K562 (cell line): ENCODE results near the gene CD82. TPM values are rescaled to one million over a fixed set of nuclear protein-coding genes. Genes with fewer than 3 reads are reported as not detected.

ENCODE experiments used
- ATAC-seq: fragments of 200-7000 bp; cut with Tn5 transposase; 3 replicates; pipeline ENCODE4 v1.9.1; 2020; ENCODE audit warnings: moderate library complexity
- BruUV-seq: library from RNA; stranded (reverse); fragments of 400-500 nt; replicated peaks from 2 replicates; lab custom pipeline; 2021; lab: Mats Ljungman, UMichigan
- CTCF ChIA-PET: fragments of 300-600 bp; formaldehyde crosslinking; extraction: SDS; loops from one replicate; lab custom pipeline; 2021; ENCODE audit warnings: low intra/inter-chr PET ratio; lab: Yijun Ruan, JAX
- POLR2A ChIA-PET: fragments of 300-600, 350-650 bp; sonication (Branson Sonifier 250); formaldehyde crosslinking; extraction: SDS; loops from one replicate; lab custom pipeline; 2021; ENCODE audit warnings: antibody characterized with exemption, inconsistent platforms; lab: Yijun Ruan, JAX
- DNase-seq, 4 experiments: peaks; one replicate each; pipeline versions ENCODE4 v3.0.0 to v3.0.0-alpha.2; 2011 to 2018; ENCODE audit warnings: low spot score in 3 of 4, mixed read lengths in 3 of 4; ENCODE audit errors: extremely low read depth in 1 of 4
- FAIRE-seq: peaks from 2 replicates; lab custom pipeline; 2011; peaks lifted over from hg19 to GRCh38; lab: Jason Lieb, UNC
- H2AFZ ChIP-seq: 2 replicates; pipeline ENCODE4 v1.6.0; 2011; ENCODE audit warnings: low read depth, low read length, control low read depth, inconsistent platforms
- H3K27ac ChIP-seq: fragments of 200-600 bp; 3 replicates; pipeline ENCODE4 v1.8.0; 2011; ENCODE audit warnings: low read depth, mild to moderate bottlenecking, control low read depth, inconsistent platforms, low read length, moderate library complexity, mixed read lengths; ENCODE audit errors: extremely low read depth
- H3K27me3 ChIP-seq, 2 experiments: fragments of 300-600 bp in 1 of 2; 2 replicates in 1 of 2; 3 replicates in 1 of 2; pipeline versions ENCODE4 v1.6.0 to v1.8.0; 2011; ENCODE audit warnings: inconsistent platforms in 2 of 2, low read length in 2 of 2, mild to moderate bottlenecking in 1 of 2, mixed read lengths in 1 of 2, moderate library complexity in 1 of 2; ENCODE audit not compliant: control insufficient read depth in 2 of 2, insufficient read depth in 2 of 2
- H3K36me3 ChIP-seq: fragments of 300-600 bp; 3 replicates; pipeline ENCODE4 v1.8.0; 2011; ENCODE audit warnings: mild to moderate bottlenecking, low read length, inconsistent platforms; ENCODE audit not compliant: control insufficient read depth, insufficient read depth
- H3K4me1 ChIP-seq, 2 experiments: fragments of 200-600 bp in 1 of 2; replicated peaks in 1 of 2; 2 replicates in 1 of 2; 3 replicates in 1 of 2; pipeline versions ENCODE4 v1.5.1 to v1.8.0; 2011; ENCODE audit warnings: inconsistent platforms in 2 of 2, low read length in 2 of 2, mild to moderate bottlenecking in 1 of 2, mixed read lengths in 1 of 2, moderate library complexity in 1 of 2; ENCODE audit not compliant: control insufficient read depth in 2 of 2, insufficient read depth in 2 of 2
- H3K4me2 ChIP-seq: 2 replicates; pipeline ENCODE4 v1.6.1; 2011; ENCODE audit warnings: low read length, control low read depth, inconsistent platforms, mixed read lengths; ENCODE audit not compliant: insufficient read depth
- H3K4me3 ChIP-seq: fragments of 200-600 bp; sonication (generic), shearing (Covaris generic); 2 replicates; pipeline ENCODE4 v1.5.1; 2016; ENCODE audit warnings: control low read depth, inconsistent platforms
- H3K79me2 ChIP-seq: fragments of 200-600 bp; 3 replicates; pipeline ENCODE4 v1.8.0; 2011; ENCODE audit warnings: low read length, inconsistent platforms; ENCODE audit not compliant: control insufficient read depth, insufficient read depth
- H3K9ac ChIP-seq, 2 experiments: 2 replicates each; pipeline versions ENCODE4 v1.6.0 to v1.6.1; 2011; ENCODE audit warnings: low read depth in 2 of 2, low read length in 2 of 2, control low read depth in 1 of 2, inconsistent platforms in 1 of 2, mild to moderate bottlenecking in 1 of 2, mixed read lengths in 1 of 2; ENCODE audit not compliant: insufficient read depth in 1 of 2
- H3K9me1 ChIP-seq: one replicate; pipeline ENCODE4 v1.6.0; 2011; ENCODE audit warnings: inconsistent platforms, mild to moderate bottlenecking, low read length, moderate library complexity; ENCODE audit not compliant: control insufficient read depth, insufficient read depth
- H3K9me3 ChIP-seq: replicated peaks from 2 replicates; pipeline ENCODE4 v1.5.1; 2011; ENCODE audit warnings: low read depth, low read length, inconsistent platforms; ENCODE audit not compliant: control insufficient read depth, insufficient read depth
- H4K20me1 ChIP-seq: replicated peaks from 2 replicates; pipeline ENCODE4 v1.6.1; 2011; ENCODE audit warnings: low read length, inconsistent platforms, mixed read lengths; ENCODE audit not compliant: control insufficient read depth, insufficient read depth
- CREB5 ChIP-seq: fragments of 250-450 bp; sonication (Bioruptor Pico); IDR thresholded peaks from 2 replicates; pipeline ENCODE4 v1.5.0; 2020; ENCODE audit warnings: mild to moderate bottlenecking
- ERF ChIP-seq: fragments of 450-650 bp; formaldehyde crosslinking; IDR thresholded peaks from 2 replicates; pipeline ENCODE4 v1.4.0; 2020; ENCODE audit warnings: mild to moderate bottlenecking, mixed read lengths
- FOSL1 ChIP-seq: fragments of 200-800 bp; sonication (Bioruptor generic); conservative IDR thresholded peaks from 2 replicates; pipeline ENCODE4 v1.6.1; 2016; ENCODE audit warnings: missing genetic modification characterization, missing compliant biosample characterization
- FOXP4 ChIP-seq: sonication (generic); formaldehyde crosslinking; IDR thresholded peaks from 2 replicates; pipeline ENCODE4 v1.8.0; 2022; ENCODE audit warnings: mild to moderate bottlenecking, missing genetic modification reagents, borderline replicate concordance
- IRF1 ChIP-seq: sonication (generic); formaldehyde crosslinking; IDR thresholded peaks from 2 replicates; pipeline ENCODE4 v1.8.0; 2022; ENCODE audit warnings: missing genetic modification reagents, mild to moderate bottlenecking, borderline replicate concordance
- KDM2B ChIP-seq: fragments of 250-450 bp; sonication (Bioruptor Pico); IDR thresholded peaks from 2 replicates; pipeline ENCODE4 v1.8.0; 2021; ENCODE audit warnings: mild to moderate bottlenecking, moderate library complexity
- KLF1 ChIP-seq: fragments of 450-650 bp; IDR thresholded peaks from 2 replicates; pipeline ENCODE4 v1.6.1; 2016; ENCODE audit warnings: missing genetic modification characterization, missing compliant biosample characterization
- NR1H2 ChIP-seq: sonication (generic); formaldehyde crosslinking; IDR thresholded peaks from 2 replicates; pipeline ENCODE4 v1.4.0; 2020; ENCODE audit warnings: mild to moderate bottlenecking, missing genetic modification reagents
- SNAPC5 ChIP-seq: fragments of 250-450 bp; sonication (Bioruptor Pico); IDR thresholded peaks from 2 replicates; pipeline ENCODE4 v1.8.0; 2021; ENCODE audit warnings: moderate library complexity, mild to moderate bottlenecking, inconsistent platforms
- TAF1 ChIP-seq: IDR thresholded peaks from 2 replicates; pipeline ENCODE4 v1.6.1; 2011; ENCODE audit warnings: mild to moderate bottlenecking, low read length, moderate library complexity; ENCODE audit not compliant: insufficient read depth, control insufficient read depth, severe bottlenecking; ENCODE audit errors: extremely low read depth
- TAL1 ChIP-seq: fragments of 450-650 bp; IDR thresholded peaks from 2 replicates; pipeline ENCODE4 v1.6.1; 2016; ENCODE audit warnings: mild to moderate bottlenecking
- UBTF ChIP-seq, 2 experiments: IDR thresholded peaks; 2 replicates each; pipeline ENCODE4 v1.6.1; 2012; ENCODE audit warnings: improper control_type of control experiment in 2 of 2, low read depth in 2 of 2, low read length in 2 of 2, borderline replicate concordance in 1 of 2
- ZFX ChIP-seq: sonication (generic); formaldehyde crosslinking; IDR thresholded peaks from 2 replicates; pipeline ENCODE4 v1.8.0; 2022; ENCODE audit warnings: mild to moderate bottlenecking, missing genetic modification reagents, moderate library complexity
- ZNF217 ChIP-seq: sonication (generic); formaldehyde crosslinking; IDR thresholded peaks from 2 replicates; pipeline ENCODE4 v1.8.0; 2022; ENCODE audit warnings: mild to moderate bottlenecking, missing genetic modification reagents
- ZNF263 ChIP-seq: sonication (generic); formaldehyde crosslinking; IDR thresholded peaks from 2 replicates; pipeline ENCODE4 v1.8.0; 2022; ENCODE audit warnings: mild to moderate bottlenecking, missing genetic modification reagents, borderline replicate concordance
- WGBS: fragments of 100-300 bp; shearing (Covaris generic); methylation state at CpG from one replicate; pipeline ENCODE4 v1.1.6; 2016; ENCODE audit warnings: low coverage, mixed read lengths; ENCODE audit not compliant: insufficient coverage; ENCODE audit errors: missing lambda C conversion rate; 5-methylcytosine and 5-hydroxymethylcytosine counted together
- in situ Hi-C: fragments of 300-500 bp; cut with MboI; formaldehyde crosslinking; loops from 4 replicates; pipeline ENCODE4 v1.15.0; 2018; ENCODE audit warnings: inconsistent platforms, mixed read lengths
- intact Hi-C: fragments of 100-400 bp; cut with micrococcal nuclease; formaldehyde crosslinking; loops from 2 replicates; pipeline ENCODE4 v1.14.2; 2022
- polyA plus RNA-seq, 8 experiments: library from polyadenylated mRNA; depleted of rRNA in 4 of 8; stranded (reverse) in 5 of 8; unstranded in 3 of 8; fragments of >200 nt; fragmentation: Nextera tagmentation in 2 of 8; fragmentation: Illumina TruSeq in 1 of 8; extraction: Ambion mirVana in 2 of 8; extraction: Trizol in 1 of 8; gene quantifications; 2 replicates each; pipeline versions ENCODE4 v1.2.1 to v1.2.3, GENCODE V29; 2011 to 2014; ENCODE audit warnings: inconsistent platforms in 1 of 8, missing spikeins in 1 of 8
- total RNA-seq, 7 experiments: library from RNA; depleted of rRNA in 6 of 7; stranded (reverse); fragments of >200 nt in 6 of 7; fragmentation: Illumina TruSeq in 2 of 7; extraction: Trizol in 2 of 7; gene quantifications; 2 replicates each; pipeline versions ENCODE4 v1.2.1 to v1.2.3, GENCODE V29; 2011 to 2021; ENCODE audit warnings: low replicate concordance in 1 of 7

The CD82 gene
- total and polyA plus RNA-seq, 9 of the 15 experiments (the other 6 are each of a cell fraction or from before 2014, with no cell fraction given), result 0.27 to 9.4 (median 3.0) TPM

- H3K4me1 ChIP-seq, result peaks cover 57 to 59% of the 10 kb centered on the region in 2 experiments
- FAIRE-seq (peak; percentile 91), ATAC-seq (peak; percentile 81), DNase-seq (peak; percentile 85 to 94 (median 88))
- H3K4me3 ChIP-seq, result no peak overlapping the region
- in situ Hi-C loops, result loop anchor here (10.0 kb wide), 1 partner anchor 396 kb away; no protein-coding TSS in a partner anchor
- 3% methylated on average over 9 of the region's 9 CpGs for WGBS
- H4K20me1 ChIP-seq, result no peaks in the 10 kb centered on the region
- no peaks in the 10 kb centered on the region for H3K27me3 ChIP-seq
- peak overlapping the region; percentile 90 for H2AFZ ChIP-seq
- intact Hi-C loops, result no loop called here
- no peaks in the 10 kb centered on the region for H3K9me3 ChIP-seq
- H3K27ac ChIP-seq, result peak overlapping the region; percentile 93
- H3K4me2 ChIP-seq, result peak overlapping the region; percentile 77
- H3K9ac ChIP-seq, result peak overlapping the region; percentile 74 to 84
- no peaks in the 10 kb centered on the region for H3K79me2 ChIP-seq
- H3K9me1 ChIP-seq, result no peaks in the 10 kb centered on the region
- no TSS peak for BruUV-seq
- ChIA-PET CTCF (interaction anchor here (0.5 to 0.6 kb wide), 2 partner anchors 91 to 236 kb away, joined by 3 read pairs; no protein-coding TSS in a partner anchor), POLR2A (no interaction called here)
- H3K36me3 ChIP-seq, result no peaks in the 10 kb centered on the region; the same call in 2 of the 3 replicates
- TF ChIP-seq ZNF263 (no peak; the same call in 1 of the 2 replicates), FOXP4 (CRISPR knock-in tag) (0 out of 2 replicates have a peak, but pooled peaks have one; percentile 64), TAL1 (peak; percentile 77), NR1H2 (no peak), ZFX (CRISPR knock-in tag) (peak; percentile 57), CREB5 (CRISPR knock-in tag) (no peak), TAF1 (peak; percentile 34), SNAPC5 (CRISPR knock-in tag) (no peak), KLF1 (0 out of 2 replicates have a peak, but pooled peaks have one; percentile 29), ZNF217 (CRISPR knock-in tag) (no peak), FOSL1 (tag) (no peak), UBTF (IDR thresholded peaks at IDR 0.05; ENCODE audit: borderline replicate concordance in 1 of 2, low read depth in 2 of 2, low read length in 2 of 2) (peak; percentile 67 to 71; a peak in 1 of 4 replicates), IRF1 (CRISPR knock-in tag) (no peak), KDM2B (CRISPR knock-in tag) (no peak), ERF (CRISPR knock-in tag) (0 out of 2 replicates have a peak, but pooled peaks have one; percentile 20)
These were observed 34.4 kb upstream of the CD82 start for GRCh38 chr11:44531116-44531504.
